ENCODE results near the gene GATAD2A.
A peak's percentile ranks its signal among the peaks of the same experiment; 100 is the strongest.
"Not testable (repeated sequence)": the region's sequence is repeated elsewhere in the genome, so short reads cannot be mapped to it uniquely, and the experiment has no call there.

GATAD2A gene

DNA sequence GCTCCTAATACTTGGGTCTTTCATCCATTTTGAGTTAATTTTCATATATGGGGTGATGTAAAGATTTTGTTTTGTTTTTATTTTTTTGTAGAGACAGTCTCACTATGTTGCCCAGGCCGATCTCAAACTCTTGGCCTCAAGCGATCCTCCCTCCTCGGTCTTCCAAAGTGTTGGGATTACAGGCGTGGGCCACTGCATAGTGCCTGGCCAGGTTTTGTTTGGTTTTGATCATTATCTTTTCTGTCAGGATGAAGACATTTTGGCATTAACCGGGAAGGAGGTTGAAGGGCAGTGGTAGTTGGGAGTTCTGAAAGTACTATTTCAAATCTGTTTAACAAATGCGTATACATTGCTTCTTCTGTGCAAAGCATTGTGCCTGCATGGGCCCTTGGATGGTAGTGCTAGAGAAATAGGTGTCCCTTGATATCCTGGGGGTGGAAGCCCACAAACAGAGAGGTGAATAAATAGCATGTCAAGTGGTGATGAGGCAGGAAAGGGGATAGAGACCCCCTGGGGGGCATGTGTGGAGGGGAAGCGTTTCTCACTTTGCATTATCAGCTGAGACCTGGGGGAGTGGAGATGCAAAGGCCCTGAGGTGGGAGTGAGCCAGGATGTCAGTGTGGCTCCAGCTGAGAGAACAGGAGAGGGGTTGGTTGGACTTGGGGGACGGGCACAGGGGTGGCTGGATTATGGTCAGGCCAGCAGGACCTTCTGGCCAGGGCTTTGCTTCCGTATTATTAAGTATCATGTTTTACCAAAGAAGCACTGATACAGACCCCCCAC, 41.4 kb downstream of the GATAD2A start:
- no peak overlapping the region for H3K4me3 ChIP-seq (ENCODE audit: low read depth, low read length)
- peak; percentile 25 for DNase-seq (ENCODE audit: low read depth)
- TF ChIP-seq CTCF (IDR thresholded peaks at IDR 0.05; ENCODE audit: control insufficient read depth, extremely low read depth, insufficient read depth) = no peak

DNA sequence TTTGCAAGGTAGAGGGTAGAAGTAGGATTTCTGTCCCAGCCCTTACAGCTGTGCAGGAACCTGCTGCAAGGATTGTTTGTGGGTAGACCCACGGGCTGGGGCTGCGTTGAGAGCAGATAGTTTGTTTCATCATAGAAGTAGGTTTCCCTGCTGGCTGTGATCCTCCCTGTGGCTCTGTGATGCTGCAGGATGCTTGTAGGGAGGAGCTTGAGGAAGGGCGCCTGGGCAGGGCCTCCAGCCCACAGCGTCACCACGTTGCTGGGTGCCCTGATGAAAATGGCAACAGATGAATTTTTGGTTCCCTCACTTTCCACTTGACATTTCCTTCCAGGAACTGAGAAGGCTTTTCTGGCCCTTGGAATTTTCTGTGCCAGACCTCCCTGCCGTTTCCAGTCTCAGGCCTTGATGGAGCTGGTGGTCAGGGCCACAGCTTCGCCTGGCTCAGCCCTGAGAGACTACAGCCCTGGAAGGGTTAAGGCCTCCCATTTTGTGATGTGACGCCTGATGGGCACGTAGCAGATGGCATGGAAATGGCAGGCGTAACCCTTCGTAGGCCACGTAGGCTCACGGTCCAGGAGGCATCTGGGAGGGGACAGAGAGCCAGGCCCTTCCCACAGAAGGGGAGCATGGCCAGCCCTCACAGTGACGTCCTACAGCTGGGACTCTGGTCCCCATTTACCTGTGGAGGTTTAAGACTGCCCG, 42.2 kb downstream of the GATAD2A start:
- no peak for TF ChIP-seq CTCF (IDR thresholded peaks at IDR 0.05; ENCODE audit: control insufficient read depth, extremely low read depth, insufficient read depth)
- no peak overlapping the region for H3K4me3 ChIP-seq (ENCODE audit: low read depth, low read length)
- DNase-seq (ENCODE audit: low read depth) = no peak

- TF ChIP-seq CTCF (IDR thresholded peaks at IDR 0.05; ENCODE audit: control insufficient read depth, extremely low read depth, insufficient read depth) = no peak
- H3K4me3 ChIP-seq (ENCODE audit: low read depth, low read length) = no peak overlapping the region
- DNase-seq (ENCODE audit: low read depth) = no peak
Observed at GRCh38 chr19:19448238-19448544, 42.7 kb downstream of the GATAD2A start.

- H3K4me3 ChIP-seq (ENCODE audit: low read depth, low read length) = no peak overlapping the region
- no peak for DNase-seq (ENCODE audit: low read depth)
- no peak for TF ChIP-seq CTCF (IDR thresholded peaks at IDR 0.05; ENCODE audit: control insufficient read depth, extremely low read depth, insufficient read depth)
Observed at GRCh38 chr19:19451429-19452242, 46.2 kb downstream of the GATAD2A start.

DNA sequence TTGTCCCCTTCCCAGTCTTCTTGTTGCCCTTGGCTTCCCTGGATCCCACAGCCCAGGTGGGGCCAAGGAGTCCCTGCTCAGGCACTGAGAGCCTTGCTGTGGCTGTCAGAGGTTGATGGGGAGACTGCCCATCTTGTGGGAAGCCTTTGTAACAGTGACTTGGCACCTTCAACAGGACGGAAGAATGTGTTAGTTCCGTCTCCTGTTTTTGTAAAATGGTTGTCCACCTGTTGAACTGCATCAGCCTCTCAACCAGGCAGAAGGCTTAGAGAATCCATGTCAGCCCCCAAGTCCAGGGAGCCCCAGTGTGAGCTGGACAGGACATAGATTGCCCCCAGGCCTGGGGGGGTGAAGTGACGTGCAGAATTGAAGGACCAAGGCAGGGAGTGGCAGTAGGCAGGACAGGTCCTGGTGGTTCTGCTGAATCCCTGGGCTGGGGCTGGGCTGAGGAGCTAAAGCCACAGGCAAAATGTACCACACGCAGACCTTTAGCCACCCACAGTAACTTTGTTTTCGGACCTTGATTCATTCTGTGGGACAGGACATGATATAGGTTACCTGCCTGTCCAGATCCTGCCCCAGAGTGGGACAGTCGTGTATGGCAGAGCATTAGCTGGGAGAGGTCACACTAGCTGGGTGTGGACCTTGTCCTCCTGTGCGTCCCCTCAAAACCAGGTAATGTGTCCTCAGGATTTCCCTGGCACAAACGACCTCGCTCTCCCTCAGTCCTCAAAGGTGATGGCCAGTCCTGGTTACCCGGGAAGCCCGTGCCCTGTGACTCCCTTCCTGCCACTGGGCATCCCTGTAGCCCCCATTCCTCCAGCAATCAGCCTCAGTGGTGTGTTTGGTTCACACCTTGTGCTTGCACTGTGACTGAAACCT, 47.0 kb downstream of the GATAD2A start:
- H3K4me3 ChIP-seq (ENCODE audit: low read depth, low read length) = no peak overlapping the region
- TF ChIP-seq CTCF (IDR thresholded peaks at IDR 0.05; ENCODE audit: control insufficient read depth, extremely low read depth, insufficient read depth) = no peak
- DNase-seq (ENCODE audit: low read depth) = no peak

DNA sequence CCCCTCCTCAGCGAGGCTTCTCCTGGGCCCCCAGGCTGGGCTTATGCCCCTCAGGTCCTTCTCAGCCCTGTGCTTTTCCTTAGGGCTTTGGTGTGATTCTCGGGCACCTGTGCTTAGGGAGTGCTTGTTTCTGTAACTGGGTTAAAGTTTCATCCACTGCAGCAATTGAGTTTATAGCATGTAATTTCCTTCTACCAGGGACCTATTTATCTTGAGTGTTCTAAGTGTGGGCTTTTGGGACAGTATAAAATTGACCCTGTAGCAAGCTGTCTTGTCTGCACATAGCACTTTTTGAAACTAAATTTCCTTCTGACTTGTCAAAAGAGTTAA, 47.6 kb downstream of the GATAD2A start:
- no peak for TF ChIP-seq CTCF (IDR thresholded peaks at IDR 0.05; ENCODE audit: control insufficient read depth, extremely low read depth, insufficient read depth)
- no peak overlapping the region for H3K4me3 ChIP-seq (ENCODE audit: low read depth, low read length)
- DNase-seq (ENCODE audit: low read depth) = no peak

DNA sequence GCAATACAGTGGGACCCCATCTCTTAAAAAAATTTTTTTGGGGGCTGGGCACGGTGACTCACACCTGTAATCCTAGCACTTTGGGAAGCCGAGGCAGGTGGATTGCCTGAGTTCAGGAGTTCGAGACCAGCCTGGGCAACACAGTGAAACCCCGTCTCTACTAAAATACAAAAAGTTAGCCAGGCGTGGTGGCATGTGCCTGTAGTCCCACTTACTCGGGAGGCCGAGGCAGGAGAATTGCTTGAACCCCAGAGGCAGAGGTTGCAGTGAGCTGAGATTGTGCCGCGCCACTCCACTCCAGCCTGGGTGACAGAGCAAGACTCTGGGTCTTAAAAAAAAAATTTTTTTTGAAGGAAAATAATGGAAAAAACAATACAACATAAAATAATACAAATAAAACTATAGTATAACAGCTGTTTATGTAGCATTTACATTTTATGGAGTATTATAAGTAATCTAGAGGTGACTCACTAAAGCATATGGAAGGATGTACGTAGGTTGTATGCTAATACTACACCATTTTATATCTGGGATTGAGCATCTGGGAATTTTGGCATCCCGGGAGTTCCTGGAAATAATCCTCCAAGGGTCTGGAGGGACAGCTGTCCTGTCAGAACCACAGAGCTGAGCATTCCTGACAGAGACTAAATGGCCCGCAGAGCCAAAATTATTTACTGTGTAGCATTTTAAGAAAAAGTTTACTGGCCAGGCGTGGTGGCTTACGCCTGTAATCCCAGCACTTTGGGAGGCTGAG, 49.9 kb downstream of the GATAD2A start:
- DNase-seq (ENCODE audit: low read depth); H3K4me3 ChIP-seq (ENCODE audit: low read depth, low read length): not testable (repeated sequence)

Data from LNCaP clone FGC (cell line).